T-helper 22 cell (primary cell): Measurements from ENCODE around the gene ATP8B4.
"Not testable (repeated sequence)": the region's sequence is repeated elsewhere in the genome, so short reads cannot be mapped to it uniquely, and the experiment has no call there.

ENCODE experiments used
- DNase-seq: peaks from one replicate; pipeline ENCODE4 v3.0.0-alpha.2; 2020; ENCODE audit warnings: low read depth

ATP8B4 gene

GRCh38 chr15:50137893-50138292 is 18.9 kb upstream of the ATP8B4 start:
- no peak for DNase-seq

- no peak for DNase-seq
Measured at GRCh38 chr15:50137330-50137761, 18.3 kb upstream of the ATP8B4 start.

GRCh38 chr15:50135031-50135551 is 16.1 kb upstream of the ATP8B4 start:
- DNase-seq, result no peak

- no peak for DNase-seq
Measured at GRCh38 chr15:50134524-50135024, 15.5 kb upstream of the ATP8B4 start.

GRCh38 chr15:50132251-50132984 is 13.4 kb upstream of the ATP8B4 start:
- not testable (repeated sequence) for DNase-seq

- DNase-seq, result no peak
Measured at GRCh38 chr15:50131617-50132016, 12.6 kb upstream of the ATP8B4 start.

GRCh38 chr15:50128266-50128665 is 9.2 kb upstream of the ATP8B4 start:
- no peak for DNase-seq

GRCh38 chr15:50127255-50127777 is 8.3 kb upstream of the ATP8B4 start:
- DNase-seq, result no peak

GRCh38 chr15:50126072-50126471 is 7.0 kb upstream of the ATP8B4 start:
- no peak for DNase-seq

- DNase-seq, result no peak
Measured at GRCh38 chr15:50124631-50125030, 5.6 kb upstream of the ATP8B4 start.

- no peak for DNase-seq
Measured at GRCh38 chr15:50123861-50124557, 5.0 kb upstream of the ATP8B4 start.

- no peak for DNase-seq
Measured at GRCh38 chr15:50120729-50121128, 1.7 kb upstream of the ATP8B4 start.

GRCh38 chr15:50117431-50118027 is 1.5 kb downstream of the ATP8B4 start:
- no peak for DNase-seq

- DNase-seq, result no peak
Measured at GRCh38 chr15:50116477-50116876, 2.6 kb downstream of the ATP8B4 start.

- DNase-seq, result no peak
Measured at GRCh38 chr15:50113992-50114780, 4.8 kb downstream of the ATP8B4 start.

GRCh38 chr15:50113187-50113505 is 5.9 kb downstream of the ATP8B4 start:
- DNase-seq, result no peak

- no peak for DNase-seq
Measured at GRCh38 chr15:50112488-50113186, 6.4 kb downstream of the ATP8B4 start.

- no peak for DNase-seq
Measured at GRCh38 chr15:50110285-50110684, 8.7 kb downstream of the ATP8B4 start.

GRCh38 chr15:50109076-50109987 is 9.7 kb downstream of the ATP8B4 start:
- no peak for DNase-seq

GRCh38 chr15:50108461-50108860 is 10.6 kb downstream of the ATP8B4 start:
- DNase-seq, result no peak
